IMR-90 (cell line): ENCODE data around the gene DDOST. TPM values are rescaled to one million over a fixed set of nuclear protein-coding genes. Genes with fewer than 3 reads are reported as not detected.

Source experiments
- ATAC-seq: fragments of 200-7000 bp; cut with Tn5 transposase; 2 replicates; pipeline ENCODE4 v1.9.1; 2020; ENCODE audit warnings: low read depth, mild to moderate bottlenecking, moderate library complexity
- BruUV-seq: library from RNA; stranded (reverse); fragments of 400-500 nt; replicated peaks from 2 replicates; lab custom pipeline; 2021; lab: Mats Ljungman, UMichigan
- CTCF ChIA-PET: fragments of 300-600 bp; formaldehyde crosslinking; extraction: SDS; loops from one replicate; lab custom pipeline; 2021; ENCODE audit warnings: antibody characterized with exemption; lab: Yijun Ruan, JAX
- POLR2A ChIA-PET: fragments of 300-600 bp; sonication (Branson Sonifier 250); formaldehyde crosslinking; loops from one replicate; lab custom pipeline; 2022; ENCODE audit warnings: antibody characterized with exemption; ENCODE audit not compliant: unreplicated experiment; lab: Charles Lee
- DNase-seq: peaks from one replicate; pipeline ENCODE4 v3.0.0; 2013
- H2AFZ ChIP-seq: replicated peaks from 2 replicates; pipeline ENCODE3; 2013; ENCODE audit warnings: low read length, mild to moderate bottlenecking; ENCODE audit not compliant: poor library complexity
- H2AK5ac ChIP-seq: 2 replicates; pipeline ENCODE4 v1.6.1; 2013; ENCODE audit warnings: low read depth, low read length, inconsistent platforms
- H2AK9ac ChIP-seq: replicated peaks from 2 replicates; pipeline ENCODE3; 2013; ENCODE audit warnings: mild to moderate bottlenecking, low read depth, low read length, moderate library complexity; ENCODE audit not compliant: poor library complexity
- H2BK120ac ChIP-seq: 2 replicates; pipeline ENCODE4 v1.6.1; 2013; ENCODE audit warnings: low read depth, low read length, inconsistent platforms
- H2BK15ac ChIP-seq: 3 replicates; pipeline ENCODE4 v1.6.1; 2013; ENCODE audit warnings: low read depth, low read length, inconsistent platforms
- H2BK20ac ChIP-seq: 2 replicates; pipeline ENCODE4 v1.6.1; 2013; ENCODE audit warnings: low read depth, mild to moderate bottlenecking, inconsistent platforms, low read length, moderate library complexity
- H2BK5ac ChIP-seq: 2 replicates; pipeline ENCODE4 v1.6.1; 2013; ENCODE audit warnings: mild to moderate bottlenecking, low read depth, low read length, inconsistent platforms; ENCODE audit not compliant: poor library complexity, severe bottlenecking
- H3K14ac ChIP-seq: replicated peaks from 2 replicates; pipeline ENCODE4 v1.6.1; 2013; ENCODE audit warnings: low read depth, low read length, inconsistent platforms
- H3K18ac ChIP-seq: 2 replicates; pipeline ENCODE4 v1.6.1; 2013; ENCODE audit warnings: low read depth, low read length, control low read depth
- H3K23ac ChIP-seq: 2 replicates; pipeline ENCODE4 v1.6.1; 2013; ENCODE audit warnings: low read depth, low read length, inconsistent platforms
- H3K27ac ChIP-seq: 2 replicates; pipeline ENCODE4 v1.5.1; 2013; ENCODE audit warnings: mild to moderate bottlenecking, control low read depth, low read length; ENCODE audit not compliant: insufficient read depth
- H3K27me3 ChIP-seq: 2 replicates; pipeline ENCODE4 v1.6.1; 2013; ENCODE audit warnings: low read length; ENCODE audit not compliant: control insufficient read depth, insufficient read depth
- H3K36me3 ChIP-seq: 2 replicates; pipeline ENCODE4 v1.6.1; 2013; ENCODE audit warnings: low read length, mixed read lengths; ENCODE audit not compliant: control insufficient read depth, insufficient read depth
- H3K4ac ChIP-seq: 2 replicates; pipeline ENCODE4 v1.6.1; 2013; ENCODE audit warnings: low read depth, low read length, inconsistent platforms
- H3K4me1 ChIP-seq: 2 replicates; pipeline ENCODE4 v1.6.1; 2013; ENCODE audit warnings: low read length, mixed read lengths; ENCODE audit not compliant: control insufficient read depth, insufficient read depth
- H3K4me2 ChIP-seq: 2 replicates; pipeline ENCODE4 v1.6.1; 2013; ENCODE audit warnings: low read depth, mild to moderate bottlenecking, control low read depth, low read length, moderate library complexity
- H3K4me3 ChIP-seq: 2 replicates; pipeline ENCODE4 v1.5.1; 2013; ENCODE audit warnings: low read depth, mild to moderate bottlenecking, control low read depth, low read length, moderate library complexity; ENCODE audit not compliant: insufficient read depth
- H3K56ac ChIP-seq: 2 replicates; pipeline ENCODE4 v1.6.1; 2013; ENCODE audit warnings: low read length, inconsistent platforms; ENCODE audit not compliant: insufficient read depth; ENCODE audit errors: extremely low read depth
- H3K79me1 ChIP-seq, 2 experiments: 2 replicates each; pipeline ENCODE4 v1.6.1; 2013; ENCODE audit warnings: low read length in 2 of 2, inconsistent platforms in 1 of 2, low read depth in 1 of 2
- H3K9ac ChIP-seq: 2 replicates; pipeline ENCODE4 v1.6.1; 2013; ENCODE audit warnings: low read depth, low read length, control low read depth
- H3K9me1 ChIP-seq: 2 replicates; pipeline ENCODE4 v1.6.1; 2013; ENCODE audit warnings: low read length, inconsistent platforms; ENCODE audit not compliant: insufficient read depth
- H3K9me3 ChIP-seq: 2 replicates; pipeline ENCODE4 v1.6.1; 2013; ENCODE audit warnings: low read length; ENCODE audit not compliant: control insufficient read depth, insufficient read depth
- H4K20me1 ChIP-seq: 2 replicates; pipeline ENCODE4 v1.6.1; 2013; ENCODE audit warnings: low read length, inconsistent platforms; ENCODE audit not compliant: insufficient read depth
- H4K5ac ChIP-seq: 2 replicates; pipeline ENCODE4 v1.6.1; 2013; ENCODE audit warnings: mild to moderate bottlenecking, low read depth, low read length, control low read depth
- H4K8ac ChIP-seq, 2 experiments: 2 replicates each; pipeline ENCODE4 v1.6.1; 2013; ENCODE audit warnings: low read depth in 2 of 2, low read length in 2 of 2, control low read depth in 1 of 2, inconsistent platforms in 1 of 2
- H4K91ac ChIP-seq: 2 replicates; pipeline ENCODE4 v1.6.1; 2013; ENCODE audit warnings: low read depth, low read length, inconsistent platforms; ENCODE audit not compliant: insufficient read depth
- BHLHE40 ChIP-seq: fragments of 150-350 bp; IDR thresholded peaks from 2 replicates; pipeline ENCODE4 v1.6.1; 2016; ENCODE audit warnings: mild to moderate bottlenecking, low read depth, low read length
- FOS ChIP-seq: fragments of 150-350 bp; IDR thresholded peaks from 2 replicates; pipeline ENCODE4 v1.6.1; 2016; ENCODE audit warnings: low read depth, low read length
- MAZ ChIP-seq: IDR thresholded peaks from 2 replicates; pipeline ENCODE4 v1.6.1; 2012; ENCODE audit warnings: low read depth, mild to moderate bottlenecking, low read length, improper control_type of control experiment, moderate library complexity, borderline replicate concordance
- MXI1 ChIP-seq: IDR thresholded peaks from 2 replicates; pipeline ENCODE4 v1.6.1; 2012; ENCODE audit warnings: low read depth, mild to moderate bottlenecking, low read length, moderate library complexity, borderline replicate concordance
- NFE2L2 ChIP-seq: fragments of 150-350 bp; IDR thresholded peaks from 2 replicates; pipeline ENCODE4 v1.6.1; 2016; ENCODE audit warnings: low read depth, mild to moderate bottlenecking, low read length
- RAD21 ChIP-seq: IDR thresholded peaks from 2 replicates; pipeline ENCODE4 v1.6.1; 2012; ENCODE audit warnings: low read length, improper control_type of control experiment
- RCOR1 ChIP-seq: IDR thresholded peaks from 2 replicates; pipeline ENCODE4 v1.6.1; 2012; ENCODE audit warnings: mild to moderate bottlenecking, low read length, improper control_type of control experiment; ENCODE audit not compliant: insufficient replicate concordance
- RFX5 ChIP-seq: IDR thresholded peaks from 2 replicates; pipeline ENCODE4 v1.8.0; 2012; ENCODE audit warnings: low read depth, mild to moderate bottlenecking, low read length, moderate library complexity
- WGBS, 2 experiments: methylation state at CpG; one replicate each; pipeline versions ENCODE4 v1.1.5 to v1.1.7; 2013; ENCODE audit warnings: missing lambda C conversion rate in 2 of 2; ENCODE audit not compliant: insufficient read length in 1 of 2; ENCODE audit errors: extremely low coverage in 2 of 2; 5-methylcytosine and 5-hydroxymethylcytosine counted together
- dilution Hi-C: fragments of 300-500 bp; cut with HindIII; formaldehyde crosslinking; loops from one replicate; pipeline ENCODE4 v1.14.3; 2018; ENCODE audit warnings: low sequenced_read_pairs; ENCODE audit not compliant: unreplicated experiment
- in situ Hi-C: fragments of 300-500 bp; cut with MboI; formaldehyde crosslinking; loops from 3 replicates; pipeline ENCODE4 v1.14.3; 2019; ENCODE audit warnings: low sequenced_read_pairs, inconsistent platforms, mixed read lengths
- intact Hi-C: fragments of 100-400 bp; cut with micrococcal nuclease; formaldehyde crosslinking; loops from 2 replicates; pipeline ENCODE4 v1.10.0; 2022
- polyA plus RNA-seq, 3 experiments: library from polyadenylated mRNA; depleted of rRNA; stranded (reverse); fragments of >200 nt; gene quantifications; 2 replicates each; pipeline ENCODE4 v1.2.3, GENCODE V29; 2012; ENCODE audit warnings: low replicate concordance in 1 of 3
- total RNA-seq: library from RNA; depleted of rRNA; stranded (reverse); fragments of >200 nt; gene quantifications from 2 replicates; pipeline ENCODE4 v1.2.3, GENCODE V29; 2012
- TF ChIP-seq, protein P1 (sequence below): fragments of 150-350 bp; IDR thresholded peaks from 2 replicates; pipeline ENCODE4 v1.6.1; 2016; ENCODE audit warnings: low read depth, mild to moderate bottlenecking, low read length, moderate library complexity, borderline replicate concordance
- TF ChIP-seq, protein P2 (sequence below): fragments of 150-350 bp; IDR thresholded peaks from 2 replicates; pipeline ENCODE4 v1.6.1; 2017; ENCODE audit warnings: mild to moderate bottlenecking, antibody characterized with exemption, low read length, low read depth

Gene DDOST
- total and polyA plus RNA-seq, 2 of the 4 experiments (the other 2 are of a cell fraction) = 179 to 477 TPM

DNA sequence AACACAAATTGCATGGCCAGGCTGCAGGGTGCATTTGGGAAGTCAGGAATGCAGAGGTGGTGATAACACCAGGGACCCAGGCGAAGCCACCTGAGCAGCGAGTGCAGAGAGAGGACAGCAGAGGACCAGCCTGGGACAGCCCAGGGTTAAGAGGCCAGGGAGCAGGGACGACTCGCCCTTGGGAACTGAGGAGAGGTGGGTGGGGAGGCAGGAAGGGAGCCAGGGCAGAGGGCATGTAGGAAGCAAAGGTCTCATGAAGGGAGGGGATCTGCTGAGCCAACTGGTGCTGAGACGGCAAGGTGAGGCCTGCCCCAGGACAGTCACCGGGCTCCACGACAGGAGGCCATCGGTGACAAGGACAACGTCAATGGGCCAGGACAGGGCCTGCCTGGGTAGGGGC lies 40.3 kb upstream of the DDOST start:
- peak overlapping the region; percentile 6 for H2AK9ac ChIP-seq
- intact Hi-C loops = no loop called here
- H2AK5ac ChIP-seq = peak overlapping the region; percentile 83
- H3K18ac ChIP-seq = no peak overlapping the region
- H3K79me1 ChIP-seq = peaks cover 8 to 21% of the 10 kb centered on the region in 2 experiments
- TF ChIP-seq FOS (no peak), RAD21 (no peak), MAZ (no peak), BHLHE40 (no peak), RFX5 (no peak), NFE2L2 (no peak), MXI1 (no peak), RCOR1 (no peak)
- TF ChIP-seq, protein P1, sequence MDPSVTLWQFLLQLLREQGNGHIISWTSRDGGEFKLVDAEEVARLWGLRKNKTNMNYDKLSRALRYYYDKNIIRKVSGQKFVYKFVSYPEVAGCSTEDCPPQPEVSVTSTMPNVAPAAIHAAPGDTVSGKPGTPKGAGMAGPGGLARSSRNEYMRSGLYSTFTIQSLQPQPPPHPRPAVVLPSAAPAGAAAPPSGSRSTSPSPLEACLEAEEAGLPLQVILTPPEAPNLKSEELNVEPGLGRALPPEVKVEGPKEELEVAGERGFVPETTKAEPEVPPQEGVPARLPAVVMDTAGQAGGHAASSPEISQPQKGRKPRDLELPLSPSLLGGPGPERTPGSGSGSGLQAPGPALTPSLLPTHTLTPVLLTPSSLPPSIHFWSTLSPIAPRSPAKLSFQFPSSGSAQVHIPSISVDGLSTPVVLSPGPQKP = no peak
- TF ChIP-seq, protein P2, sequence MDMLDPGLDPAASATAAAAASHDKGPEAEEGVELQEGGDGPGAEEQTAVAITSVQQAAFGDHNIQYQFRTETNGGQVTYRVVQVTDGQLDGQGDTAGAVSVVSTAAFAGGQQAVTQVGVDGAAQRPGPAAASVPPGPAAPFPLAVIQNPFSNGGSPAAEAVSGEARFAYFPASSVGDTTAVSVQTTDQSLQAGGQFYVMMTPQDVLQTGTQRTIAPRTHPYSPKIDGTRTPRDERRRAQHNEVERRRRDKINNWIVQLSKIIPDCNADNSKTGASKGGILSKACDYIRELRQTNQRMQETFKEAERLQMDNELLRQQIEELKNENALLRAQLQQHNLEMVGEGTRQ = no peak
- H3K27ac ChIP-seq = no peak overlapping the region
- H2BK20ac ChIP-seq = no peak overlapping the region
- no peaks in the 10 kb centered on the region; the same call in 1 of the 2 replicates for H4K20me1 ChIP-seq
- peaks cover 14% of the 10 kb centered on the region for H3K4me1 ChIP-seq
- H4K91ac ChIP-seq = peak overlapping the region; percentile 70
- H2BK120ac ChIP-seq = peak overlapping the region; percentile 48
- BruUV-seq = no TSS peak
- H3K4me2 ChIP-seq = no peak overlapping the region
- H2BK5ac ChIP-seq = no peak overlapping the region
- no peak for DNase-seq
- dilution Hi-C loops = no loop called here
- ChIA-PET POLR2A (no interaction called here), CTCF (no interaction called here)
- ATAC-seq = no peak
- H3K9ac ChIP-seq = no peak overlapping the region
- H3K9me3 ChIP-seq = no peaks in the 10 kb centered on the region
- H3K23ac ChIP-seq = no peak overlapping the region
- H3K27me3 ChIP-seq = no peaks in the 10 kb centered on the region
- 84% methylated on average over 7 of the region's 9 CpGs; no CpG with 5 or more reads in 1 of the 2 experiments for WGBS, 2 experiments
- no peaks in the 10 kb centered on the region for H3K36me3 ChIP-seq
- no peak overlapping the region for H4K8ac ChIP-seq
- peak overlapping the region; percentile 59; the same call in 1 of the 3 replicates for H2BK15ac ChIP-seq
- peak overlapping the region; percentile 31 for H3K4ac ChIP-seq
- H3K14ac ChIP-seq = no peak overlapping the region
- H3K56ac ChIP-seq = no peak overlapping the region
- no peak overlapping the region for H3K4me3 ChIP-seq
- H2AFZ ChIP-seq = peak overlapping the region; percentile 54
- in situ Hi-C loops = no loop called here
- peaks cover 16% of the 10 kb centered on the region for H3K9me1 ChIP-seq
- no peak overlapping the region for H4K5ac ChIP-seq
